Activated CD4-positive, alpha-beta T cell treated with anti-CD3 and anti-CD28 coated beads, Interleukin-2, Interleukin-4, amounts not matched to agents 100 ng/mL and 50 ng/mL, durations not matched to agents 16 hours and 8 hours (primary cell): ENCODE measurements around the gene MDGA2.
"Not testable (repeated sequence)": the region's sequence is repeated elsewhere in the genome, so short reads cannot be mapped to it uniquely, and the experiment has no call there.

Source experiments
- DNase-seq: peaks from one replicate; pipeline ENCODE4 v3.0.0-alpha.2; 2020; ENCODE audit warnings: low spot score

MDGA2 gene

GRCh38 chr14:46915539-46915938 lies 759.9 kb downstream of the MDGA2 start:
- not testable (repeated sequence) for DNase-seq

- DNase-seq, result no peak
Observed at GRCh38 chr14:46902837-46903236, 772.6 kb downstream of the MDGA2 start.

- DNase-seq, result no peak
Observed at GRCh38 chr14:46894476-46894875, 780.9 kb downstream of the MDGA2 start.

- no peak for DNase-seq
Observed at GRCh38 chr14:46887144-46887543, 788.3 kb downstream of the MDGA2 start.

- no peak for DNase-seq
Observed at GRCh38 chr14:46885566-46885965, 789.8 kb downstream of the MDGA2 start.

- DNase-seq, result no peak
Observed at GRCh38 chr14:46861753-46862152, 813.7 kb downstream of the MDGA2 start.

GRCh38 chr14:46840944-46841720 lies 834.3 kb downstream of the MDGA2 start:
- no peak for DNase-seq

- no peak for DNase-seq
Observed at GRCh38 chr14:46820291-46820690, 855.1 kb downstream of the MDGA2 start.

GRCh38 chr14:46819117-46819516 lies 856.3 kb downstream of the MDGA2 start:
- DNase-seq, result no peak

- DNase-seq, result no peak
Observed at GRCh38 chr14:46818147-46818546, 857.3 kb downstream of the MDGA2 start.

GRCh38 chr14:46793144-46793543 lies 882.3 kb downstream of the MDGA2 start:
- DNase-seq, result no peak
